SHP77 treated with DMSO at 0.1 percent for 48 hours (cell line): ENCODE data around the gene LIFR.
"Not testable (repeated sequence)": the region's sequence is repeated elsewhere in the genome, so short reads cannot be mapped to it uniquely, and the experiment has no call there.

Source experiments
- DNase-seq: peaks from one replicate; lab custom pipeline; 2025; lab: John Stamatoyannopoulos, UW

LIFR gene

DNA sequence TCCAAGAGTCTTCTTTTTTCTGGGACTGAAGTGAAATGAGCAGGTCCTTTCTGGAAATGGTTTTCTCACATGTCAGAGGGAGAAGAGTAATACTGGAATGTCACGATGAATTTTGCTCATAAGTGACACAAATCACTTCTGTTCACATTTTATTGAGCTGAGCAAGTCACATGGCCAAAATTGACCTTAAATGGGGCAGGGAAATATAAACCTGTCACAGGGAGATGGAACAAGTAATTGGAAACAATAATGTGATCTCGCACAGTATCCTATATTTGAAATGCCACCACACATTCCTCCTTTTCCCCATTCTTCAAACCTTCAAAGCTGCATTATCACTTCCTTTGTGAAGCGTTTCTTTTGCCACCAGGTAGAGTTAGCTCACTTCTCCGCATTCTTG is 25.2 kb upstream of the LIFR start:
- no peak for DNase-seq

DNA sequence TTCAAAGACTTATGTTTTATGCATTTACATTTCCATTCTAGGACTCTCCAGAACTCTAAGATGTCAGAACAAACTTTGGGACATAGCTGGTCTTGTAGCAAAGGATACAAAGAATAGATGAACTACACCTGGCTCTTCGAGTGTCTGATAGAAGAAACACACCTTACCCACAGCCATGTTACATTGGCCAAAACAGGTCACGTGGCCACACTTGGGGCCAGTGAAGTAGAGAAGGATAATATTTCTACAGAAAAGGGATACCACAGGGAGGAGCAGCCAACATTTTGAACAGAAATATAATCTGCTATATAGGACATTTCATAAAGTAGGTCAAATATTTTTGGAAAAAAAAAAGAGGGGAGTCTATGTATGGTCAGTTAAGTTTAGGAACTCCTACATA is 22.7 kb upstream of the LIFR start:
- no peak for DNase-seq

DNA sequence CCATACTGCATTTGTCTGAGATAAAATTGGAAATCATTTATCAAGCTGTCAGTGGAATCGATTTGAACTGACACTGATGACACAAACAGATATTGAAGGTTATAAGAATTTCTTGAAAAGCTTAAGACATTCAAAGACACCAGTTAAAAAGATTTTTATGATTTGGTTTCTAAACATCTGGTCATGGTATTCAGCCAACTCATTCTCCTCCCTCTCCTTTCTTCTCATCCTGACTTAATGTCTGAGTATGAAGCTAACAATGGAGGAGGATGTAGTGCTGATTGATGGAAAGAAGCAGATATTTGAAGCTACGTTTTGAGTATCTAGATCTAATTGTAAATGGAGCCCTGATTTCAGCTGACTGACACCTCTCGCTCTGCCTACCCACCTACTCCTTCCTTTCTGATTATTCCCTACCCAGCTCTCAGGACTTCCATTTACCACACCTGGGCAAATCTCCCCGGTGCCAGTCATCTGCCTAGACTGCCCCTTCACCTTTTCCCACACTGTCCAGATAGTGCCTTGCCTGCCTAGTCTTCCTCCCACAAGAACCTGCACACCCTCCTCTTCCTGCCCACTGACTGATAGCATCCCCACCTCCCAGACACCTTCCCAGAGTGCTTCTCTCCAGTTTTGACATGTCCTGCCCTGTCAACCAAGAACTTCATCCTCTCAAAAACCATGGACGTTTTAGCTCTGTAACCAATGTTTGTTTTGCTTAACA is 20.7 kb upstream of the LIFR start:
- no peak for DNase-seq

DNA sequence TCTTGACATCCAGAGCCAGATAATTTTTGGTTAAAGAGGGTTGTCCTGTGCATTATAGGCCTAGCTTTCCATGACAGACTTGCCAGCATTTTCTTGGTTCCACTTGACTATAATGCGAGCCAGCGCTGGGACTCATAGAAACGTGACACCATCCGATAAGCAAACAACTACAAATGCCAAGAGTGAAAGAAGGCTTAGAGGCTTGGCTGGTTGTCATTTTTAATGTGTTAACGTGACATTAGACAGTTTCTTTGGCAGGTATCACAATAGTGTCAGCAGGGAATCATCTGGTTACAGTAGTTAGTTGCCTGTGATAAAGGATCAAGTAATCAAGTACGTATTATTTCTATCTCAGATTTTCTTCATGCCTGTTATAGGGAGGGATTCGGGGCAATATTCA is 20.0 kb upstream of the LIFR start:
- DNase-seq = peak; percentile 48

DNA sequence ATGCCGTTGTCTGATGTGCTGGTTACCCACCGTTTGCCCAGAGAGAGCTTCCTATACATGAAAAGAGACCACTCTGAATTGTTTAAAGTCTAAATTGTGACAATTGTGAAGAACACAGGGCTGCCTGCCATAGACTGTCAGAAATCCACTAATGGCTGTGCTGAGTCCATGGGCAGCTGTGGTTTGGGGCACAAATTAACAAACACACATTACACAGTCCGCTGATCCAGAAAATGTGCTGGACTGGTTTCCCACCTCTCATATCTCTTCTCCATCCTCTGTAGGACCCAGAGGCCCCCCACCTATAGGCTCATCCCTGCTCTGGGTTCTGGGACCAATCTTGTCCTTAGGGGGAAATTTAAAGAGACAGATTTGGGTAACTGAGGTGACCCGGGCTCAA is 19.0 kb upstream of the LIFR start:
- no peak for DNase-seq

DNA sequence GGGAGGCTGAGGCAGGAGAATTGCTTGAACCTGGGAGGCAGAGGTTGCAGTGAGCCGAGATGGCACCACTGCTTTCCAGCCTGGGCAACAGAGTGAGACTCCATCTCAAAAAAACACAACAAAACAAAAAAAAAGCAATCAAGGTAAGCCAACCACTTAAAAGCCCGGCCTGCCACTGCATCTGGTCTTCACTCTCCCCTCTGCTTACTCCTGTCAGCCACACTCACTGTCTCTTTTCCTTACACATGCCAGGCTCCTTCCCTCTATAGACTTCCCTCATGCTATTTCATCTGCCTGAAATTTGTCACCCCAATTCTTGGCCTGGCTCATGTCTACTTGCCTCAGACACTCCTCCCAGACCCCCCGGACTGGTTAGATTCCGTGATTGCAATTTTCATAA is 17.6 kb upstream of the LIFR start:
- no peak for DNase-seq

DNA sequence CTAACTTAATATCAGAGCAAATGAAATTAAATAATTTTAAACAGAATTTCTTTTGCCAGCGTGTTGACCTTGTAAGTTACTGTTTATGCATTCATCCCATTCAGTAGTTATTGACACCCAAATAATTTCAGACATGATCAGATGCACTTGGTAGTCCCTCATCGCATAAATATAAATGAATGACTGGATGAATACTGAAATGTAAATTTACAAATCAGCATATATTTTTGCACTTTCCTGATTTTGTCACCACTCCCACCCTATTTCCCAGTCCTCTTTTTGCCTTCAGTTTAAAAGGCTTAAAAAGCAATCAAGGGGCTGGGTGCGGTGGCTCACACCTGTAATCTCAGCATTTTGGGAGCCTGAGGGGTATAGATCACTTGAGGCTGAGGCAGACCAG is 17.1 kb upstream of the LIFR start:
- no peak for DNase-seq

DNA sequence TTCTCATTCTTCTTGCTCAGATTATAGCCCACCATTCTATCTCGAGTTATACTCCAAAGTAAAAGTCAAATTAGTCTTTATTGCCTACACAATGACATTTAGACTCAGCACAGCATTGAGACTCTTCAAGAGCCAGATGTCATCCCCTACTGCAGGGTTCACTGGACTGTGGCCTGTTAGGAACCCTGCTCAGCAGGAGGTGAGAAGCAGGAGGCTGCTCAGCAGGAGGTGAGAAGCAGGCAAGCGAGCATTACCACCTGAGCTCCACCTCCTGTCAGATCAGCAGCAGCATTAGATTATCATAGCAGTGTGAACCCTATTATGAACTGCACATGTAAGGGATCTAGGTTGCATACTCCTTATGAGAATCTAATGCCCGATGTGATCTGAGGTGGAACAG is 12.7 kb upstream of the LIFR start:
- no peak for DNase-seq

DNA sequence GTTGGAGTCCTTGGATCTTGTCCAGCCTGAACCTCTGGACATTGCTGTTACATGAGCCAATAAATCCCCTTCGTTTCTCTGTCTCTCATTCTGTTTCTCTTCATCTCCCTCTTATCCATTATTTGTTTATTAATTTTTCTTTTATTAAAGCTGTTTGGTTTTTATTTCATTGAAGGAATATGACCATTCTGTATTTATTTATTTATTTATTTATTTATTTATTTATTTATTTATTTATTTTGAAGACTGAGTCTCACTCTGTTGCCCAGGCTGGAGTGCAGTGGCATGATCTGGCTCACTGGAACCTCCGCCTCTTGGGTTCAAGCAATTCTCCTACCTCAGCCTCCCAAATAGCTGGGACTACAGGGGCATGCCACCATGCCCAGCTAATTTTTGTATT is 10.9 kb upstream of the LIFR start:
- DNase-seq = not testable (repeated sequence)

DNA sequence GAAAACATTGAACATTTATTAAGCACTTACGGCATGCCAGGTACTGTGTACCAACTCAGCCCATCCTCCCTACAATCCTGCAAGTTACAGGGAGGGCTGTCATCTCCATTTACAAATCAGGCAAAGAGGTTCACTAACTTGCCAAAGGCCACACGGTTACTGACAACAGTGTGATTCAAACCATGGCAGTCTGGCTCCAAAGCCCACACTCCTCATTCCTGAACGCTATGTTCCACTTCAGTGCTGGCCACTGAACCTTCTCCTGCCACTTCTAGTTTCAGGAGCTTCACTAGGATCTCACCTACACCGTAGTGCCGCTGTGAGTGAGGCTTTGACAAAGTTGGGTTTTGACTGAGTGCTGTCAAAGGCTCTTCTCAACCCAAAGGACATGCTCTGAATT is 7.2 kb upstream of the LIFR start:
- DNase-seq = no peak

DNA sequence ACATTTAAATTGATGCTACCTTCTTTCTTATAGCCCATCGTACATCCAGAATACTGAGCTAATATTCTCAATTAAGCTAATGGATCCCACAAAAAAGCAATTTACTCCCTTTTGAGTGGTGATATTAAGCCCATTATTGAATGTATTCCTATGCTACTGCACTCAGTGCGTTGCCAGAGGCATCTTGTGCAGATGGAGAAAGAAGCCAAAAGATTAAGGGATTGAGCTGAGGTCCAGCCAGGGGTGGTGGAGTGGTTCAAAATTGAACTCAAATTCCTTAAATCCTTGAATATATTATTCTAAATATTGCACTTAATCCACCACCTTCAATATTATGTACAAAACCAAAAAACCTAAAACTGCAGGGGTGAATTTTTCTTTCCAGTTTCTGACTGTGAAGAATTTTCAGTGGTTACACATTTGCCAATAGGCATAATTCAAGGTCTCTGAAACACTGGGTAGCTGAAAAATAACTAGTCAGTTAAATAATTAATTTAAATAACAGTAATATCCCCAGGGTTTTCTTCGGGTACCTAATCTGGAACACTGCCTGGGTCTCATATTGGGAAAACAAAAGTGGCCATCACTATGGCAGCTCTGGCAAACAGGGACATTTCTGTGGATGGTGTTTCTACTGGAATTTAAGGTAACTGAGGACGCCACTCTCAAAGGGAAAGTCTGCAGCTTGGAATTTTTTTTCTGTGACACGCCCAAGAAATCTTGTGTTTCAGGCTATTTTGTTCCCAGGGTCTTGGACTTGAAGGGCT is 6.2 kb upstream of the LIFR start:
- no peak for DNase-seq

DNA sequence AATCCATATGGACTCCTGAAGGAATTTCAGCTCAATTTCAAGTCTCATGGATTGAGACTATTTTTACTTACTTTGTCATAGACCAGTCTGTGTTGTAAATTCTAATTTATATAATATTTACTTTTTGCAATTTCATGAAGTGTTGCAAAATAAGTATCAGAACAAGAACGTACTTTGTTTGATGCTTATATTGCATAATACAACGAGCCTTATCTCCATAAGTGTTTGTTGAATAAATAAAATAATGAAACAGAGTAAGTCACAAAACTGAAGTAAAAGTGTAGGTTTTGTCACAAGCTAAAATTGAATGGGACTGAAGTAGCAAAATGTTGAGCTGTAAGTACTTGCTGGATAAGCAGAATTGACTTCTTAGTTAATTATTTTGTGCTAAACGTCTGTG is 3.0 kb upstream of the LIFR start:
- no peak for DNase-seq

DNA sequence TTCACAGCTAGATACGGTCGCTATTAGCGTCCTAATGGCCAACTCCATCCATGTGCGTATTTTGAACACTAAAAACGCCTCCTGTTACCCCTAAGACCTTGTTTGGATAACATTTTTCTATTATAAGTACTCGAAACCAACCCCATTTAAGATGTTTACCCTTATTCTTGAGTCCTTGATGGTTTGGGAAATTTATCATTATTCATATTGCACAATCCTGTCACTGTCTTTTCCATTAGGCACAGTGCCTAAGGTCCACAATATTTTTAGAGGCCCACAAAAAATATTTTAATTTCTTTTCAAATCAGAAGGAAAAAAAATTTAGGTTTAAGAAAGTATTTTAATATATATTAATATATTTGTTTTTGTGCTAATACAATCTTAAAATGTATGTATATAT is 1.3 kb upstream of the LIFR start:
- DNase-seq = no peak

DNA sequence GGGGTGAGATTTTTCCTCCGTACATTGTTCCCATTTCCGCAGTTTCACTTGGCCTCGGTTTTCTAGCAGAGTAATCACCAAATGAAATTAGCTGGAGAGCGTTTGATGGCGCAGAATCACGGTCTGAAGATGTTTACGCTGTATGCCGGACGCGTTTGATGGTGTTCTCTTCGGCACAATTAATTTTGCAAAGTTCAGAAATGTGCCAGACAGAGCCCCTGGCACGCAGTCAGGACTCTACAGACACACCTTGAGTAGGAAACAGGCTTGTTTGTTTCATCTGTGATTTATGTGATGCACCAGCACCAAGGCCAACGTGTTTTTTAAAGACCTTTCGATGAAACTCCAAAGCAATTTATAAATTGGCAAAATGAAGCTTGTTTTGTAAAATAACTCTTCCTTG is 863 bp upstream of the LIFR start:
- no peak for DNase-seq

DNA sequence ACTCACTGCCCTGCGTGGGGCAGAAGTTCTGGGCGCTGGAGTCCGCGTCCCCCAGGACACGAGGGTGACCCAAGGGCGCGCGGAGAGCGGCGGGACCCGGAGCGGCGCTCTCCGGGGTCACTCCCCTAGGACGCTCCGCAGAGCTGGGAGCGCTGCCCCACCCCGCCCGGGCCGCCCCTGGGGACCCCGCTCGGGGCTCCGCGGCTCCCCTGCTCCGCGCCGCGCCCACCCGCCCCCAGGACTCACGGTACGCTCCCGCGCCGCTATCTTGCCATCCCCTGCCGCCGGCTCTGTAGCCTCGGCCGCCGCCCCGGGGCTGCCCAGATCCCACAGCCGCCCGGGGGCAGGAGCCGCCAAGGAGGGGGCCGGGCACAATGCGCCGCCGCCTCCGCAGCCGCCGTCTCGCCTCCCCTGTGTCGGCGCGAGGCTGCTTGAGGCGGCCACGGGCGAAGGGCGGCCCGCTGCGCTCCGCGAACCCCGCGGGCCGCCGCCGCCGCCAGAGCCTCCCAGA is 303 bp downstream of the LIFR start:
- no peak for DNase-seq

DNA sequence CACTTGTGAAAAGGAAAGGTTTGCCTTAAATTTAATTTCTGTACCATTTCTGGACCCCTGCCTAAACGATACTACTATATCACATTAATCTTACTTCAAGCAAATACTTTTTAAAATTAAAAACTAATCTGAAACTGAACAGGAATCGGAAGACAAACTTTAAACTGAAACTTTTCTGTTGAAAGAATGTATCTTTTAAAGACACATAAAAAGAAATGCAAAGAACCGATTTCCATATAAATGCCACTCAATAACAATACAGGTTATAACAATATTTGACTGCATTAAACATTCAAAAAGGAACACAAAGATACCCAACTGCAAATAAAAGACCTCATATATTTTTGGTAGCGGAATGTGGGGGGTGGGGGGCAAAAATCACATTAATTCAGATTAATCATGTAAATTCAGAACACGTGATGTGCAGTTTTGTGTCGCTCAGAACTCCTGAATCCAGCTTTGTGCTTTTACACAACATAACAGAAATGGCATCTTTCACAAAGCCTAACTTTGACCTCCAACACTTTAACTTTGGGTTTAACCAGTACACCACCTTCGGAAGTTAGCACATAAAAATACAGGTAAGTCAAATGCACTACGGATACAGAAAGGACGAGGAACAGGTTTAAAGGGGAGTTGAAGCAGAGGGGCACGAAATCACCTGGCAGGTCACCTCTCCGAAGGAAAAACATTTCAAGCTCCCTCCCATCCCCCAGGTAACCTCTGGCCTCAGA is 925 bp downstream of the LIFR start:
- no peak for DNase-seq

DNA sequence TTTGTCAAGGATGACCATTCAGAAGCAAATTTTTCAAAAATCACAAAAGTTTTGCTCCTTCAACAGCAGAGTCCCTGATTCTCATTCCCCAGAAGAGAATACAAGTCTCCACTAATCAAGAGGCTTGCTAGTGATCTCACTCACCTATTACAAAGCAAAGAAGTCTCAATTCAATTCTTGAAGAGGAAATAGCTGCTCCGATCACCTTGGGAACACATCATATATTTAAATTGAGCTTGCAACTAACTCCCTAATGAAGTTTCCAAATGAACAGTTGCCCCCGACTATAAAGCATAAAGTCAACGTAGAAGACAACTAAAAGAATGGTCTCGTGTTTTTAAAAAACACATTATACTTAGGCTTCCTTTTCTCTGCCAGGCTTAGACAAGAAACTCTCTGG is 1.6 kb downstream of the LIFR start:
- DNase-seq = peak; percentile 39

DNA sequence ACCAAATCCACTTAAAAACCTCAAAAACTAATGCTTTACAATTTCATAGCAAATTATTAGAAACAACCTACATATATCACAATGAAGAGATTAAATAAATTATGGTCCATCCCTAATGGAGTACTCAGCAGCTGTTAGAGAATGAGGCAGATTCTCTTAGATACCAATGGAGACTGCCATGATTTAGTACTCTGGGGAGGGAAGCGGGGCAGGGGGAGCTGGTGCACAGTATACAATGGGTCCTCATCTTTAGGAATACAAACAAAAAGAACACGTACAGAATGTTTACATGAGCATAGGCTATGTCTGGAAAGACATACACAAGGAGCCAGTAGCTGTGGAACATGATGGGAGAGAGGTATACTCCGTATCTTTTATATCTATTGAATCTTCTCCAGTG is 2.0 kb downstream of the LIFR start:
- DNase-seq = no peak

DNA sequence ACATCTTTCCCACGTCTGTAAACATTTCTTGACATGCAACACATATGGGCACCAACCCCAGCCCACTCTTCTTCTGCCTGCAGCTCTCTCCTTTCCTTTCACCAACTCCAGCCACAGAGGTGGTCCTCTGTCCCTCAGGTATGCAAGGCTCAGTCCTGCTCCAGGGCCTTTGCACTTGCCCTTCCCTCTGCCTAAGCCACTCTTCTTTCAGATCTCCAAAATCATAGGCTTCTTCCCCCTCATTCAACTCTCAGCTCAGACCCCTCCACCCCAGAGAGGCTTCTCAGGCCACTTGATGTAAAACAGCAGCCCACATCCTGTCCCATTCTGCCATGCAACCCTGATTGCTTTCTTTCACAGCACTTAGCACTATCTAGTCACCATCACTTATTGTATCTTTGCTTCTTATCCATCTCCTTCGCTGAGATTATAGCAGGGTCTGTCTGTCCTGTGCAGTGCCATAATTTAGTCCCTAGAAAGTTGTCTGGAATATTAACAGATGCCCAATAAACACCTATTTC is 3.4 kb downstream of the LIFR start:
- no peak for DNase-seq

DNA sequence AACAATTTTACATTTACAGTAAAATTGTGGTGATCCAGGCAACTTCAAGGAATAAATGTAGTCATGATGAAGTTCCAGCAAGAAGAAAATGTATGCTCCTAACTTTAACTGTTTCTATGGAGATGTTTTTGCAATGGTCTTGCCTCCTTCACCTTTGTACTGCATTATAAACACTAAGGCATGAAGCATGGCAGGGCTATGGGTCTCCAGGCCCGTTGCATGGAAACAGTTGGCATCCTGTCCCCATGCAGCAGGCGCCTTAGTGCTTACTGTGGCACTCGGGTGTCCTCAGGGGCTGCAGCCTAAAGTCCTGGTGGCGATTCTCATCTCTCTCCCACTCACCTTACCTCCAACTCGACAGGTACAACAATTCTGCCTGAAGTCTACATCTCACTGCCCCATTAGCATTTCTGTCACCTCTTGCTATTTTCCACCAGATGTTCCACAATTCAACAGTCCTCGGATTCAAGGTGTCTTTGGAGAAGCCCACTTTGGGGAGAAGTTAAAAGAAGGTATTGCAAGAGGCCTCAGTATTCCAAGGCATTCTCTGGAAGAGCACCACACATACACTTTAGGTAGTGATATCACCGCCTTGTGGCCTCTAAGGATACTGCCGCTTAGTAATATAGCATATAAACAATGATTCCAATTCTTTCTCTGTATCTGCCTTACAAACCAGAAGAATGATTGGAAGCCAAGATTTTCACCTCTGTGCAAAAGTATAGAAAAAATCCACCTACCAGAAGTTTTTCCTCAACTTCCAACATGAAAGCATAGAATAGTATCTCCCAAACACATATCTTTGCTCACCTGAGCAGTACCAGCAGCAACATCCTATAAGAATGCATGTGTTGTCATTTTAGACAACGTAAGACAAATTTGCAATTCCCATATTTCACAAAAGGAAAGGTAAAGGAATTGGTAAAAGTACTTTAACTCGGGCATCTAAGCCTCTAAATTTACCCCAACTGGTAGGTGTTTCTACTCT is 5.1 kb downstream of the LIFR start:
- peak; percentile 47 for DNase-seq

DNA sequence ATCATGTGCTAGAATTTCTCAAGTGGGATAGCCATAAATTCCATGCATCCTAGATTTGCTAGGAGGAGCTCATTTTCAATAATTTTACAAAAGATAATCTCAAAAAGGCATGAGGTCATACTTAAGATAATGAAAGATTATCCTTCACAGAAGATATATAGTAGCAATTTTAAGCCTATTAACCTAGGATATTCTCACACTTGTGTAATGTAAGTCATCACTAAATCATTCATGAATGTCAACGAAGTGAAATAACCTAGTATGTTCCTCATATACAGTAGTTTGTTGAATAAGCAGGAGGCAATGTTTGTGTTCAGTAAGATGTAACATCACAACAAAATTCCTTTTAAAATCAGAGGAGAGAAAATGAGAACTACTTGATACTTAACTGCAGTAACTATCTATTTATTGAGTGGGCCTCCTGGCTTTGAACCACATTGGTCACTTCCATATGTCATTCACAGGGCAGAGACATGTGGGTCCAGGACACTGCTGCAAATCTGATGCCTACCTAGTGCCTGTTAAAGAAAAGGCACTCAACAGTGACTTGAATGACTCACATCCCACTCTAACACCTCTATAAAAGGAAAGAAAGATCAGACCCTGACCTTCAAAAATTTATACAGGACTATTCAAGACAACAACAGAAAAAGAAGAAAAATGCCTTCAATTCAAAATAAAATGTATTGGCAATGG is 8.2 kb downstream of the LIFR start:
- no peak for DNase-seq
